GM19455 (cell line): ENCODE data around the gene COCH.
"Not testable (repeated sequence)": the region's sequence is repeated elsewhere in the genome, so short reads cannot be mapped to it uniquely, and the experiment has no call there.

ENCODE experiments used
- ATAC-seq: cut with Tn5 transposase; IDR thresholded peaks from one replicate; pipeline ENCODE4 v1.9.1; 2021; ENCODE audit not compliant: unreplicated experiment

Gene COCH

DNA sequence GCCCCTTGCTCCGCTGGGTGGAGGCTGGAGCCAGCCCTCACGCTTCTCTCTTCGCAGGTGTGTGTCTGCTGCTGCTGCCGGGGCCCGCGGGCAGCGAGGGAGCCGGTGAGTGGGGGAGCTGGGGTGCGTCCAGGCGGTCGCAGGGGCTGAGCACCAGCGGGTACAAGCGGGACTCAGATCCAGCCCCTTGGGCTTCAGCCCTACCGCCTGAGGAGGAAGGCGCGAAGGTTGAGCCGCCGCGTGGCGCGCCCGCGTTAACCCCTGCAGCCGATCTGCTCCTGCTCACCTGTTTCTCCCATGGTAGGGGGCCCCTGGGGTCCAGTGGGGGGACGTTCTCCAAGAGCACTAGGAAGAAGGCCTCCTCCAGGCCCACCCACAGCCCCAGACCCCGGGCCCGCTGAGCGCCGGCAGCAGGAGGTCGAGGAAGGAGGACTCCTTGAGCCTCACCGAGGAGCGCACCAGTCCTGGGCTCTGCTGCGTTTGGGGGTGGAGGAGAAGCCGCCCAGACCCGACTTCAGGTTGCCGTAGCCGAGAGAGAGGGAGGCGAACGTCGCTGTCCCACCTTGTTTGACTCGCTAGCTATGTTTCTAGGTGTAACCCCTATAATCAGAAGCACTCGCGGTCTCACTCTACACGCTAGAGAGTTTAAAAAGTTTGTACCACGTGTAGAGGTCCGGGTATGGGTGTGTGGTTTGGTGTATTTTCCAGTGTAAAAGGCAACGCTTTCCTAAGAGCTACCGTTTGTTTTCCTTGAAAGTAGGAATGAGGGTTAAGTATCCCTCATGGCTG lies 834 bp downstream of the COCH start:
- peak; percentile 37 for ATAC-seq

DNA sequence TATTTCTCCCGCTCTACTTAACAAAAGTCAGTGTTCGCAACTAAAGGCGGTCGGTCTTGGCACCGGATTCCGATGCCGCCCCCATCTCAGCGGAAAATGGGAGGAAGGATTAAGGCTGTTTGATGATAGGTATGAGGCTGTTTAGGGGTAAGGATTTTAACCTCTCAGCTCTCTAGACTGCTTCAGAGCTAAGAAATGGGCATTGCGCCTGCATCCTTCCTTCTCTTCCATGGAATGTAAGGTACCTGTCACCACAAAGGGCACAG lies 1.4 kb downstream of the COCH start:
- ATAC-seq = no peak

DNA sequence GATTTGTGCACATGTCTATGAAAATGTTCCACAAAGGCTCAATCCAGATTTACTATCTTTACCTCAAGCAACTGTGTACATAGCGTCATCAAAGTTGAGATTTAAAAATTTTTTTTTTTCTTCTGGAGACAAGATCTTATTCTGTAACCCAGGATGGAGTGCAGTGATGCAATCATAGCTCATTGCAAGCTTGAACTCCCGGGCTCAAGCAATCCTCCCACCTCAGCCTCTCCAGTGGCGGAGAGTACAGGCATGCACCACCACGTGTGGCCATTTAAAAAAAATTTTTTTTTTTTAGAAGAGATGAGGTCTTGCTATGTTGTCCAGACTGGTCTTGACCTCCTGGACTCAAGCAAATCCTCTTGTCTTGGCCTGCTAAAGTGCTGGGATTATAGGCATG lies 2.3 kb downstream of the COCH start:
- no peak for ATAC-seq

DNA sequence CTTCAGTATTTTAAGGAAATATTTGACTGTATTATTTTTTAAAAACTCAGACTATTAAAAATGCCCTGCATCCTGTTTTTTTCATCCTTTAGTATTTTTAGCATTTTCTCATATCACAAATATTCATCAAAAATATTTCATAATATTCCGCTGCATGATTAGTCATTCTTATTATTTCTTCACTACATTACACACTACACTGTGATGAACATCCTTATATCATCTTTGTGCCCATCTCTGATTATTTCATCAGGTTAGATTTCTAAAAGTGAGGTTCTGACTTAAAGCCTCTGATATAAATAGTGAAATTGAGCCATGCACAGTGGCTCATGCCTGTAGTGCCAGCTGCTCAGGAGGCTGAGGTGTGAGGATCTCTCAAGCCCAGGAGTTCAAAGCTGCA lies 8.1 kb downstream of the COCH start:
- no peak for ATAC-seq

DNA sequence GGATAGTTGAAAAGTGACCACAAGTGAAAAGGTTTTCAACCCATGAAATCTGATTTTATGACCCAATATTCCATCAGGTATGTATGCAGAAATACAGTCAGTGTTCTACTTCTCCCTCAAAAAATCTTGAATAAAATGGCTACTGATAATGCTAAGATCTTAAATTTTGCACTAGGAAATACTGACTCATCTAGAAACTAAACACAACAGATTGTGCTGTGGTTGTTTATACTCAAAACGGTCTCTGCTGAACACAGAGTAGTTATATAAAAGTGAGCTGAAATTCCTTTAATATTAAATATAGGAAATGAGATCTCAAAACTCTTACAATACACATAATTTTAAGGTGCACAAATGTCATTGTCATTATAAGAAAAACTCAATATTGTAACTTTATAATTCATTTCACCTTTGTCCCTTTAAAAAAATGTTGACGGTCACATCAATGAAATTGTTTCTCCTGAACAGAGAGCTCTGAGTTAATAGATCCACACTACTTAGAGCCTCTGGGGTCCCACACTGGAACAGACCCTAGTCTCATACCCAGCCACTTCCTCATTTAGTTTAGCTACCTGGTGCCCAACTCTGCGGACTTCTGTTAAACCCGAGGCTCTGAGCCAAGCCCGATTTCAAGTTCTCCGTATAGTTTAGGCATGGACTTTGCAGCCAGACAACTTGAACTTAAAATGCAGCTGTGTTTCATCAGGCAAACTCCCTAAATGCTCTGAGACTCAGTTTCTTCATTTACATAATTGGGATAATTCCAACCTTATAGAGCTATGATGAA lies 9.3 kb downstream of the COCH start:
- ATAC-seq = no peak

DNA sequence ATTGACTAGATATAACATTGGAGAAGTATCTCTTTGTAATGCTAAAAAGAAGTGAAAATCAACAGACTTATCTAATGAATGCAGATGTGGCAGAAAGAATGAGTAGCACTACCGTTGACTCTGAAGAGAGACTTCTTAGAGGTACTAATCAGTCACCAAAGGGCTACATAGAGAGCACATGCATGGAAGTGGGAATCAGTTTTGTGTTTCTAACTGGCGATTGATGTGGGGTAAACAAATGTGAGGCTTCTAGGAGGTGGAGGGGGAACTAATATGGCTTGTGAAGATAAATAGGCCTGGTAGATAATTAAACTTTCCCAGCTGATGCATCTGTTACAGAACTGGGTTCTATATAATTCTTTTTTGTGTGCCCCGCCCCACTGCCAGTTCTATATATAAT lies 10.5 kb downstream of the COCH start:
- no peak for ATAC-seq

DNA sequence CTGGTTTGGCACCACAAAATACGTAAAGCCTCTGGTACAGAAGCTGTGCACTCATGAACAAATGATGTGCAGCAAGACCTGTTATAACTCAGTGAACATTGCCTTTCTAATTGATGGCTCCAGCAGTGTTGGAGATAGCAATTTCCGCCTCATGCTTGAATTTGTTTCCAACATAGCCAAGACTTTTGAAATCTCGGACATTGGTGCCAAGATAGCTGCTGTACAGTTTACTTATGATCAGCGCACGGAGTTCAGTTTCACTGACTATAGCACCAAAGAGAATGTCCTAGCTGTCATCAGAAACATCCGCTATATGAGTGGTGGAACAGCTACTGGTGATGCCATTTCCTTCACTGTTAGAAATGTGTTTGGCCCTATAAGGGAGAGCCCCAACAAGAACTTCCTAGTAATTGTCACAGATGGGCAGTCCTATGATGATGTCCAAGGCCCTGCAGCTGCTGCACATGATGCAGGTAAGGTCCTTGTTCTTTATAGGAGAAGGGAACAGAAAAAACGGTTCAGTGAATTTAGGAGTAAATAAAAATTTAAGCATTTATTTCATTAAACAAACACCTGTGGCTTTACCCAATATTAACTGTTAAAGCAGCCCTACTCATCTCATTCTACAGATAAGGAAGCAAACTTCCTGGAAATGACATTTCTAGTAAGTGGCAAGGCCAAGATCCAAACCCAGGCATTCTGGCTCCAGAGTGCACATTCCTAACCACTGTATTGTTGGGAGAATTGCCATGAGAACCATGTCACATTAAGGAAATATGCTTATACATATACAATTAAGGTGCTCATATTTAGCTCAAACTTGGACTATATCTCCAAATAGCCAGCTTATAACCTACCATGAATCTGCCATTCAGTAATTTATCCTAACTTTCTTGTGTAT lies 11.7 kb downstream of the COCH start:
- ATAC-seq = no peak

DNA sequence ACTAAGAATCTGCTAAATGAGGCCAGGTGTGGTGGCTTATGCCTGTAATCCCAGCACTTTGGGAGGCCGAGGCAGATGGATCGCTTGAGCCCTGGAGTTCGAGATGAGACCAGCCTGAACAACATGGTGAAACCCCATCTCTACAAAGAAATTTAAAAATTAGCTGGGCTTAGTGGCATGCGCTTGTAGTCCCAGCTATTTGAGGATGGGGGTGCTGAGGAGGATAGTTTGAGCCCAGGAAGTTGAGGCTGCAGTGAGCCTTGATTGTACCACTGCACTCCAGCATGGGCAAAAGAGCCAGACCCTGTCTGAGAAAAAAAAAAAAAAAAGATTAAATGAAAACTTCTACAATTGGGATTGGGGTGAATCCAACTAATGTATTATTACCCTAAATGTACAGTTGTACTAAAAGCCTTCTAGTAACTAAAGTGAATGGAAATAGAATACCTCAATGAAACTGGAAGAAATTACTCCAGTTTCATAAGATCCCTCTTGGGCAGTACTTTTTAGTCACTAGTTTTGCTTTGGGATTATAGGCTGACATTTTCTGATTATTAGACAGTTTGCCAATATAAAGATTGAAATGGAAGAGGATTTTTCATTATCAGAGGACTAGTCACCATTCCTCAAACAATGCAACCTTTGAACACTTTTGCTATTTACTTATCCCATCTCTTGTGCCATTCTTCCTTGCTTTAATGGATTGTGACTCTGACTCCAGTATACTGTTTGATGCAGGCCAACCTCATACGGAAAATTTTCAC lies 14.3 kb downstream of the COCH start:
- no peak for ATAC-seq

DNA sequence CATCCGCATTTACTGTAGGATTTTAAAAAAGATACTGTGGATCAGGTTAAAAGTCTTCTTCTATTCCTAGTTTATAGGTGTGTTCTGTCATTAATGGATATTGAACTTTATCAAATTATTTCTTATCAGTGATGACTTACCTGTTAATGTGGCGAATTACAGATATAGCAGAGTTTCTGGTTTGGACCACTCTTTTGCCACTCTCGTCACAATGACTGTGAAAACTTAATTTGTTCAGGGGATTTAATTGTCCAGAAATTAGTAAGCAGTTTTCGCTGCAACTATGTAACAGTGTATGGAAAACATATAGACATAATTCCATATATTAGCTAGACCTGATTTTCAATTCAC lies 14.9 kb downstream of the COCH start:
- ATAC-seq = no peak

DNA sequence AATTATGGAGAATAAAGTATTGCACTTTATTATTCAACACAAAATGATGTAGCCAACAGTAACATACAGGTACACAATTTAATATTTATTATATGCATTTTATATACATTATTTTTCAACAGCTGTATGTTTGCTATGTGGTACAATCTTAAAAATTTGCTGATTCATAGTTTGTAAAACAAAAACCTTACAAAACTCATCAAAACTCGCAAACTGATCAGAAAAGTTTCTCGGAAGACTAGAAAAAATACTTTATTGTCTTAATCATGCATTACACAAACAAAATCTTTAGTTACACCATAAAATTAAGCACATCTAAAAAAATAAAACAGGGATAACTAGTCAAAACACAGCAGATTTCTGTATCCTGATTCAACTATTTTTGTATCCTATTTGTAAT lies 19.5 kb downstream of the COCH start:
- no peak for ATAC-seq

DNA sequence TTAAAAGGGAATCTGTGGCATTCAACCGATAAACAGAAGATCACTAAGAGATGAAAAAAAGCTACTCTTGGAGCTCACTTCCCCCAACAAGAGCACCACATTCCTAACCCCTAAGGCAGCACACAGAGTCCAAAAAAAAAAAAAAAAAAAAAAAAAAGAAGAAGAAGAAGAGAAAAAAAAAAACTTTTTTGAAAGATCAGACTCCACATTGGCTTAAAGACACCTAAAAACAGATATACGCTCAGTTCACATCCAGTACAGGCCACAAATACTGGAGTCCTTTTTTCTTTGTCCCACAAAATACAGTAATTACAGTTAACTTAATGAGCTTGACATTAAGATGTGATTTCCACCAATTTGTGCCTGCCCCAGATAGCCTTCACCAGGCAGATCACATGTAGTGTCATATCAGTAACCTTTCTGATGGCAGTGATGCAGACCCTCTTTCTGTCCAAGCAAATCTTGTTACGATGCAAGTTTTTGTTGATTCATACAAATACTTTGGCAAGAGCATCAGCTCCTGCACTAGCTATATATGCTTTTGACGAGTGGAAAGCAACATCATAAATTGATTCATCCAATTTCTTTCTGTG lies 20.7 kb downstream of the COCH start:
- no peak for ATAC-seq

DNA sequence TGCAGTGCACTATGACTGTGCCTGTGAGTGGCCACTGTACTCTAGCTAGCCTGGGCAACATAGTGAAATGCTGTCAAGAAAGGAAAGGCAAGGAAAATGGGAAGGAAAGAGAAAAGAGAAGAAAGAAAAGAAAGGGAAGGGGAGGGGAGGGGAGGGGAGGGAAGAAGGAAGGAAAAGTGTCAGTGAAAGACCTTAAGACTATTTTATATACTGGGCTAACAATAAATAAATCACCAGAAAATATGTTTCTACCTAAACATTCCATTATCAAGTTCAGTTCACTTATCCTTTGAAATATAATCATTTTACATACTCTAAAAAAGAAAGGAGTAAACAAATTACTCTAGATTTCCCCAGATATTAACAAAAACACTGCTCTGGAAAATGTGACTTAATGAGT lies 22.1 kb downstream of the COCH start:
- no peak for ATAC-seq

DNA sequence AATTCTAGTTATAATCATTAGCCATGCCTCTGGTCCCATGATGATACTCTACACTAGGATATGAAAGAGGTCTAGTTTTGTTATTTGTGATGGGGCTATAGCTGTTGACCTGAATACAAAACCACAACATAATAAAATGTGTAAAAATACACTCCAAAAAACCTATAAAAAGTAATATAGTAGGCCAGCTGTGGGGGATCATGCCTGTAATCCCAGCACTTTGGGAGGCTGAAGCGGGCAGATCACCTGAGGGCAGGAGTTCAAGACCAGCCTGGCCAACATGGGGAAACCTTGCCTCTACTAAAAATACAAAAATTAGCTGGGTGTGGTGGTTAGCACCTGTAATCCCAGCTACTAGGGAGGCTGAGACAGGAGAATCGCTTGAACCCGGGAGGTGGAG lies 22.8 kb downstream of the COCH start:
- ATAC-seq = not testable (repeated sequence)

DNA sequence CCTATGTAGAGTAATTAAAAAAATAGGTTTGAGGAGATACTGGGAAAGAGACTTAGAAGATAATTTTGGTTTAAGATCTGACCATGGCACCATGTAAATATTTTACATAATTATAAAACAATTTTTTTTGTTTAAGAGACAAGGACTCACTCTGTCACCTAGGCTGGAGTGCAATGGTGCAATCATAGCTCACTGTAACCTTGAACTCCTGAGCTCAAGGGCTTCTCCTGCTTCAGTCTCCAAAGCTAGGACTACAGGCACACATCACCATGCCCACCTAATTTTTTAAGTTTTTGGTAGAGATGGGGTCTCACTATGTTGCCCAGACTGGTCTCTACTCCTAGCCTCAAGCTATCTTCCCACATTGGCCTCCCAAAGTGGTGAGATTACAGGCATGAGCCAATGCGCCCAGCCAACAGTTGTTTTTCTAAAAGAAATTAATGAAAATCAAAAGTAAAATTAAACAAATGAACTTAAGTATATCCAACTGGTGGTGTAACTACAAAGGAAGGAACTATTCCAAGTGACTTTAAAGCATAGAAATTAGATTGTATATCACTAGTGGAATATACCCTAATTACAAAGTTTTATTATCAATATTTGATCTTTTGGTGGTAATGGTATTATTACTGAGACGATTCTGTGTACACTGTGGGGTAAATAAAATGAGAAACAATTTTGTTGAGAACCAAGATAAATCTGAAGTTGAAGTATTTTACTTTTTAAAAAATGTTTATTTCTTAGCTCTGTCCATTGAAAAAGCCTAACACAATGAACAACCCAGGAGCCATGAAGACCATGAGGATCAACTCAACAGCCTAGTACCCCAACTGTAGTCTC lies 29.1 kb downstream of the COCH start:
- ATAC-seq = no peak

DNA sequence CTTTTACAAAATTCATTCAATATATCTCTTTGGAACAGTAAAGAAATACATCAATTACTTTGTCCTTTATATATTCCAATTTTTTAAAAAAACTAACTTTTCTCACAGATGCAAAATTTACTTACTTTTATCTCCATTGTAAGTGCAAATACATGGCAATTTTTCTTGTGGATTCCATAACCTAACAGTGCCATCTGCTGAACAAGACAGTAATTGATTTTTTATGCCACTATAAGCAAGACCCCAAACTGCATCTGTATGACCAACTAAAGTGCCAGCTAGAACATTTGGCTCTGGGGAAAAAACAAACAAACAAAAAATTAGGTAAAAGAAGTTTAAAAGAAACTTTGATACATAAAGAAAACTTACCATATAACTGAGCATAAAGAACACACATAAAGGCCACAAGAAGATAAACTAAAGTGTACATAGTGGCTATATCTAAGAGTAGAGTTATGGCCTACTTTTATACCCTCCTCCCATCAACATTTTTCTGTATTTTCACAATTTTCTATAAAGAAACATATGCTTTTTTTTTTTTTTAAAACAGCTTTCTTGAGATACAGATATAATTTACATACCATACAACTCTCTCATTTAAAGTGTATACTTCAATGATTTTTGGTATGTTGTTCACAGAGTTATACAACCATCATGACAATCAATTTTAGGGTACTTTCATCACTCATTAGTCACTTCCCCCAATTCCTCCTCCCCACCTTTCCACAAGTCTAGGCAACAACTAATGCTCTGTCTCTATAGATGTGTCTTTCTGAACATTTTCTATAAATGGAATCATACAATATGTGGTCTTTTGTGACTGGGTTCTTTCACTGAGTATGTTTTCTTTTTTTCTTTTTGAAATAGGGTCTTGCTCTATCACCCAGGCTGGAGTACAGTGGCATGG lies 32.6 kb downstream of the COCH start:
- ATAC-seq = no peak

DNA sequence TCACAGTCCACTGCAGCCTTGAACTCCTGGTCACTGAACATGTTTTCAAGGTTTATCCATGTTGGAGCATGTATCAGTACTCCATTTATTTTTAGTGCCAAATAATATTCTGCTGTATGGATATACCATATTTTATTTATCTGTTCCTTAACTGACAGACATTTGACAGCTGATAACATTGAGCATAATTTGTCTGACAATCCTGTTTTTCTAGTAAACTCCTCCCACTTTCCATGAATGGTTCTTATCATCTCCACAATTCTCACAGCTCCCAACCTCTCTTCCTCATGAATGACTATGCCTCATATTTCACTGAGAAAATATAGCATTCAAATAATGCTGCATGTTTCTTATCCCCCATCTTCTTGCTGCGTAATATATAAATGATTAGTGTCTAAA lies 33.3 kb downstream of the COCH start:
- no peak for ATAC-seq

DNA sequence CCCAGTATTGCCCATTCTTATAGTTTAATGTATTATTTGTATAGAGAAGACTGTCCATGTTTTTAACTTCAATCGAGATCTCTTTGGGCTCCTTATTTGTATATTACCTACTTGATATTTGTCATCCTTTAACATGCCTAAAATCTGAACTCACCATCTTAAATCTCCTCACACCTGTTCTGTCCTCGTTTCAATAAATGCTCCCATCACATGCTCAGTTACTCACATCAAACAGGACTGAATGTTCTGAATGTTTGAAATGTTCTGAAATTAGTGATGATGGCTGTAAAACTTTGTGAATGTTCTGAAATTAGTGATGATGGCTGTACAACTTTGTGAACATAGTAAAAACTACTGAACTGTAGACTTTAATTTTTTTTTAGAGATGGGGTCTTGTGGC lies 34.5 kb downstream of the COCH start:
- ATAC-seq = no peak

DNA sequence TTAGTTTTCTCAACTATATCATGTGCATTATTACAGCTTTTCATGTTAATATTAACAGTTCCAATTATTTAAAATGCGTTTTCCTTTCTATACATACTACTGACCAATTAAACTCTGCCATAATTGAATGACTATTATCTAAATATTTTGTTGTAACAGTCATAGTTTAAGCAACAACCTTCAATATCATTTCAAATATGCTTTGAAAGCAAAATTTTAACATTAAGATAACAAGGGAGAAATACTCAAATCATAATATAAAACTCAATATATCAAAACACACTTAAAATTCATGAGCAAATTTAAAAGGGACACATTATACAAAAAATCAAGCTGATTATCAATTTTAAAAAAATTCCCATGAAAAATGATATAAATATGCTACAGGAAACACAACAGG lies 40.5 kb downstream of the COCH start:
- no peak for ATAC-seq

DNA sequence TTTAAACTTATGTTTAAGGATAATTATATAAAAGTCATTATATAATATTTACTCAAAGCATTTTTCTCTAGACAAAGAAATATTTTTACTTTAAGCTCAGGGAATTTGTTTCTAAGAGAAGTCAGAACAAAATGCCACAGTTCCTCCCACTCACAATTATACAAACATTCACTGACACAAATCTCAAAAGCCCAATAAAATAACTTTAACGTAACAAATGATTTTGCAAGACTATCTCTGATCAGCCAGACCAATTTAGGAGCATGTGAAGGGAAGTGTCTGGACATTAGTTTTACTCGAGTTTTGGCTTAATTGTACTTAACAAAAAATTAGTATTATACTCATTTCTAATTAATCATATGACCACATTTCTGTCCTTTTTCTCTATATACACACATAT lies 41.2 kb downstream of the COCH start:
- no peak for ATAC-seq
